Epithelial cell of proximal tubule (primary cell): ENCODE data around the gene ZDHHC9. TPM values are rescaled to one million over a fixed set of nuclear protein-coding genes. Genes with fewer than 3 reads are reported as not detected.

Experiments
- DNase-seq: peaks from one replicate; pipeline ENCODE4 v3.0.0-alpha.2; 2011; ENCODE audit warnings: low read depth
- H3K4me3 ChIP-seq: 2 replicates; pipeline ENCODE4 v1.5.1; 2011; ENCODE audit warnings: low read depth, mild to moderate bottlenecking, low read length
- total RNA-seq: library from RNA; depleted of rRNA; stranded (reverse); fragments of >200 nt; gene quantifications from 2 replicates; pipeline ENCODE4 v1.2.3, GENCODE V29; 2015
- TF ChIP-seq, protein P1 (sequence below): conservative IDR thresholded peaks from 2 replicates; pipeline ENCODE4 v1.5.1; 2012; ENCODE audit warnings: low read depth, mild to moderate bottlenecking, low read length

ZDHHC9 gene
- total RNA-seq, 1 donor from 2014 or later = 14.8 TPM

DNA sequence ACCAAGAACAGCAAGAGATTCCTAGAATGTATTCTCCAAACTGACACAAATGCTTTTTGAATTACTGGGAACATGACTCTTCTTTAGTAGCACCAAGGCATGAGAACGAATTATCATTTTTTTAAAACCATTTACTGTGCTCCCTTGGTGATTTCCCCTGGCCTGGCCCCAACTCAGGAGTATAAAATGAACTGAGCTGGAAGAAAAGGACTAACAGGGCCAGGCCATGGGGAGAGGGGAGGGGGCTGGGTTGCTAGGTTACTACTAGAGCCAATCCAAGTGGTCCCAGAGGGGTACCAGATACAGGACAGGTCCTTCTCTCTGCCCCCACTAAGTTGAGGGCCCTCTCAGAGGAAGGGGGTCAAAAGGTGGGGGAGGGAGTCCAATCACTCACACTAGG, 40.8 kb downstream of the ZDHHC9 start:
- no peak overlapping the region for H3K4me3 ChIP-seq
- TF ChIP-seq, protein P1, sequence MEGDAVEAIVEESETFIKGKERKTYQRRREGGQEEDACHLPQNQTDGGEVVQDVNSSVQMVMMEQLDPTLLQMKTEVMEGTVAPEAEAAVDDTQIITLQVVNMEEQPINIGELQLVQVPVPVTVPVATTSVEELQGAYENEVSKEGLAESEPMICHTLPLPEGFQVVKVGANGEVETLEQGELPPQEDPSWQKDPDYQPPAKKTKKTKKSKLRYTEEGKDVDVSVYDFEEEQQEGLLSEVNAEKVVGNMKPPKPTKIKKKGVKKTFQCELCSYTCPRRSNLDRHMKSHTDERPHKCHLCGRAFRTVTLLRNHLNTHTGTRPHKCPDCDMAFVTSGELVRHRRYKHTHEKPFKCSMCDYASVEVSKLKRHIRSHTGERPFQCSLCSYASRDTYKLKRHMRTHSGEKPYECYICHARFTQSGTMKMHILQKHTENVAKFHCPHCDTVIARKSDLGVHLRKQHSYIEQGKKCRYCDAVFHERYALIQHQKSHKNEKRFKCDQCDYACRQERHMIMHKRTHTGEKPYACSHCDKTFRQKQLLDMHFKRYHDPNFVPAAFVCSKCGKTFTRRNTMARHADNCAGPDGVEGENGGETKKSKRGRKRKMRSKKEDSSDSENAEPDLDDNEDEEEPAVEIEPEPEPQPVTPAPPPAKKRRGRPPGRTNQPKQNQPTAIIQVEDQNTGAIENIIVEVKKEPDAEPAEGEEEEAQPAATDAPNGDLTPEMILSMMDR = no peak
- no peak for DNase-seq

DNA sequence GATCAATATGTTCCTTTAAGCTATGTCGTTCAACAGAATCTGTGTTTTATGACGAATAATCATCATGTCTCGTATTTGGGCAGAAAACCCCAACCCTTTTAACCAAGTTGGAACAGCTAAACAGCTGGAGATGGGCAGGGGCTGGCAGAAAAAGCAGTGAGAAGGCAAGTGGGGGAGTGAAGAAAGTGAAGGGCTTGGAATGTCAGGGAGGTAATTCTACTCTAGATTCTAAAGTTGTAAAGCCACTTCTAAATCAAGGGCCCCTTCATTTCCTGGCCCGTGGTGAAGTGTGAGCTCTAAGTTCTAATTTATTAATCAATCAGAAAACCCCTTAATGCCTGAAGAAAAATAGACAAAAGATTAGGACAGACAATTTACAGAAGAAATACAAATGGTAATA, 43.5 kb downstream of the ZDHHC9 start:
- no peak overlapping the region for H3K4me3 ChIP-seq
- TF ChIP-seq, protein P1 = no peak

DNA sequence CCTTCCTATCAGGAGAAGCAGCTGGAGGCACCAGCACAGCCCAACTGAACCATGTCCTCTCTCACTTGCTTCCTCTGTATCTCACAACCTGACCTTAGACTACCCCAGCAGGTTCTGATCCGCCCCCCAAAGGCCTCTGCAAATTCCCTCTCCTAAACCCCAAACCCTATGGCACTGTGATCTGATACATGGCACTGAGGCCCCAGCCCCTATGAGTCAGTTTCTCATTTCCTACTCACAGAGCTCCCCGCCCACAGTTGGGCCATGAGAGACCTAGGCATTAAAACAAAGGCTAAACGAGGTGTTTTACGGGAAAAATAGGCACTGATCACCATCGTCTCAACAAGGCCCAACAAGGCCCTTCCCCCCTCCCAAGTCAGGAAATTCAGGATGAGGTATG, 44.8 kb downstream of the ZDHHC9 start:
- TF ChIP-seq, protein P1 = no peak
- no peak for DNase-seq
- no peak overlapping the region for H3K4me3 ChIP-seq

More for the DNA sequence above, 43.5 kb downstream of the ZDHHC9 start:
- DNase-seq = no peak

DNA sequence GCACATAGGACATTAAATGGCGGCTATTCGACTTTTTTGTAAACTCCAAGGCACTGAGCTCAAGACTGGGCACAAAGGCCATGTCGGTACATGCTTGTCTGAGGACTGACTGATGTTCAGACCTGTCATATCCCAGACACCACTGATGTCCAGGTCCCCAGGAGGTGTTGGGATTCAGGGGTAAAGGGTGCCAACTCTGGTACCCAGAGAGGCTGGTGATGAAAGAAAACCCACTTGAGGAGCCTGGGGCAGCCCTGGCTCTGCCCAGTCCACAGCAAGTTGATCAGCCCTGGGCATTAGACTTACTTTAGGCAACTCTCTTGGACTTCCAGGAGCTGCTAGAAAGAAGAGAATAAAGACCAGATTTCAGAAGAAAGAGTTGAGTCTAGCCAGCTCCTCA, 45.2 kb downstream of the ZDHHC9 start:
- TF ChIP-seq, protein P1 = no peak
- no peak for DNase-seq
- no peak overlapping the region for H3K4me3 ChIP-seq

DNA sequence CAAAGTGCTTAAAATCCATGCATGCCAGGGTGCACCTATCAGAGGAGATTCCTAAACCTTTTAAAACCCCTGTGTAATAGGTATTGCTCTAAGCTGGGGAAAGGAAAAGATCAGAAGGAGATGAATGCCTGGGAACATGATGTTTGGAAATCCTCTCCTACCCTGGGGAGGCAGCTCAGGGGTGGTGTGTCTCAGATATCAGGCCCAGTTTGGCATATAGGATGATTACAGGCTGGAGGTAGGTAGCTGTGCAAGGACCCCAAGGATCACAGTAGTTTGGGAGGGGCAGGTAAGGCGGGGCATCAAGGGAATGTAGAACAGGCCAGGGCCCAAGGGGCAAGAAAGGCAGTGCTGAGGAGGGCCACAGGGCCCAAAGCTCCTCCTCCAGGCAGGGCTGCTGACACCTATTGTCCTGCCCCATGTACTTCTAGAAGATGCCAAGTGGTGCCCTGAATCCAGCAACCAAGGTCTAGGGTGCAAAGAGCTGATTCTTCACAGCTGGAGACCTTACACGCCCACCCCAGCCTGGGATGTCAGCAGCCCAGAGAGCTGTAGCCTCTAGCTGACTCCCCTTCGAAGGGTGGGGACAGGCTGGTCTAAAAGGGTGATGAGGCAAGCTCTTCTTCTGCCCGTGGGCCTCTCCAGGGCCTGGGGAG, 46.3 kb downstream of the ZDHHC9 start:
- H3K4me3 ChIP-seq = no peak overlapping the region
- TF ChIP-seq, protein P1 = no peak
- no peak for DNase-seq

DNA sequence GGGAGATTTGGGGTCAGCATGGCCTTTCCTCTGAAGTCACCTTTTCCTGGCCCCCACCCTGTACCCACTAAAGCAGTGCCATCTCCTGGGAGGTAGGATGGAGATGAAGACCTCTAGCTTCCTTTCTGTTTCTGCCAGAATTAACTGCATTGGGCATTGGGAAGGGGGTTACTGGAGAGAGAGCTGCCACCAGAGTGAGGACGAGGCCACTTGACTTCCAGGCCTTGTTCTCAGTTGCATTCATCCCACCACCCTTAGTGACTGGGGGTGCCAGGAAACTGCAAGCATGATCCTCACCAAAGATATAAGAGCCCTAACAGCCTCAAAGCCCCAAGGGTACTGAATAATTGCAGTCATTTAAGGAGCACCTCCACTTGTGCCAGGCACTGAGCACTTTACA, 48.1 kb downstream of the ZDHHC9 start:
- DNase-seq = no peak
- H3K4me3 ChIP-seq = no peak overlapping the region
- TF ChIP-seq, protein P1 = no peak

DNA sequence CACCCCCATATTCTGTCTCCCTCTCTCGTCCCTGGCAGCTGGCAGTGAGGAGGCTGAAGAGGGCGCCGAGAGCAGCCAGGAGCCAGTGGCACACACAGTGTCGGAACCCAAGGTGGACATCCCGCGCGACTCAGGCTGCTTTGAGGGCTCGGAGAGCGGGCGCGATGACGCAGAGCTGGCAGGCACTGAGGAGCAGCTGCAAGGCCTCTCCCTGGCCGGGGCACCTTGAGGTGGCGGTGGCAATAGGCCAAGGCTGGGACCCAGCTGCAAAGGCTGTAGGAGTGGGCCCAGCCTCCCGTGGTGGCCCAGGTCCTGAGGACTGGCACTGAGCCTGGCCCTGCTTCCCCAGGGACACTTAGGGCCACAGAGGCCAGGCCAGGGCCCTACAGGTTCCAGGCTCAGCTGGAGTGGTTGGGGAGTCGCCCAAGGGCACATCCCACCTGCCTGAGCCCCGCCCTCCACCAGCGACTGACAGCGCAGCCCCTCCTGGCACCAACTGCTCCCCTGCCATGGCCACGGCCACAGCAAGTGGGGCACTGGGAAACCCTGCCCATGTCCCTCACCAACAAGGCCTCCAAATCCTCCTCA, 50.0 kb downstream of the ZDHHC9 start:
- TF ChIP-seq, protein P1 = no peak
- no peak for DNase-seq
- no peak overlapping the region for H3K4me3 ChIP-seq
